HG03060 (cell line): ENCODE results near the gene NLGN4Y.

Source experiments
- ATAC-seq: cut with Tn5 transposase; IDR thresholded peaks from one replicate; pipeline ENCODE4 v1.9.1; 2021; ENCODE audit warnings: low read depth, moderate number of reproducible peaks; ENCODE audit not compliant: unreplicated experiment

Gene NLGN4Y

DNA sequence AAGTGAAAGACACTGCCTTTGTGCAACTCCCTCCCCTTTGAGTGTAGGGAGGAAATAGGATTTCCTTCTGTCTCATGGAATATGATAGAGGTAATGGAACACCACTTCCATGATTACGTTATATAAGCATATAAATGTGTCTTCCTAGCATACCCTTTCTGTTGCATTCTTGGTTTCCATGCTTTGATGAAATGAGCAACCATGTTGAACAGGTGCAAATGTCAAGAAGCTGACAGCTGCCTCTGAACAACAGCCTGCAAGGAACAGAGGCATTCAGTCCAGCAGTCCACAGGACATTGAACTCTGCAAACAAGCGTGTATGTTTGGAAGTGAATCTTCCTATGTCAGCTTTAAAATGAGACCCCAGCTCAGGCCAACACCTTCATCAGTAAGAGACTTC, 117.5 kb downstream of the NLGN4Y start:
- ATAC-seq = no peak

GRCh38 chrY:14644157-14644952, 120.0 kb downstream of the NLGN4Y start:
- ATAC-seq = no peak

DNA sequence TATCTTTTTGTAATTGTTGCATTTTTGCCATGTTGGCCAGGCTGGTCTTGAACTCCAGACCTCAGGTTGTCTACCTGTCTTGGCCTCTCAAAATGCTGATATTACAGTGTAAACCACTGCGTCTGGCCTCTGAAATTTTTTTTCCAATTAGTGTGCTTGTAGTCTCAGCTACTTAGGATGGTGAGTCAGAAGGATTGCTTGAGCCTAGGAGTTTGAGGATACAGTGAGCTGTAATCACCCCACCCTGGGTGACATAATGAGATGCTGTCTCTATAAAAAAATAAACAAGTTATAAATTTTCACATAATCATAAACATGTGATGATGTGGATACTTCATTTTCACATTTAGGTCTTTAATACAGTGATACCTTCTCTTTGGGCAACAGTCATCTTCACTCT, 154.9 kb downstream of the NLGN4Y start:
- ATAC-seq = no peak

GRCh38 chrY:14694543-14694942, 170.2 kb downstream of the NLGN4Y start:
- no peak for ATAC-seq

GRCh38 chrY:14708158-14708557, 183.8 kb downstream of the NLGN4Y start:
- ATAC-seq = no peak

DNA sequence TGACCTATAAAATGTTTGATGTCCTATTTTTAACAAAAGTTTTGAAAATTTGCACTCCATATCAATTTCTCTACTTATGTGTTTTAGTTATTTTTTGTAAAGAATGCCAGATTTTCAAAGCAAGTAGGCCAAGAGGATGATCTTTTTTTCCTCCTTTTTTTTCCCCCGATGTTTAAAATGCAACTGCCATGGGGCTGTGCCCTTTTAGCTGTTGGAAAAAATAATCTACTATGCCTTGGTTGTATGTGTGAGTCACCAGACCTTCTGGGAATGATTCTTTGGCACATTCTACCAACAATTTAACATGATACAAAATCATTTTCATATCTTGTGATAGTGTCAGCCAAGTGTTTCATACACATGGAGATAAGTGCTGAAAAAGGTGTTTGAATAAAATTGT, 217.3 kb downstream of the NLGN4Y start:
- ATAC-seq = no peak

DNA sequence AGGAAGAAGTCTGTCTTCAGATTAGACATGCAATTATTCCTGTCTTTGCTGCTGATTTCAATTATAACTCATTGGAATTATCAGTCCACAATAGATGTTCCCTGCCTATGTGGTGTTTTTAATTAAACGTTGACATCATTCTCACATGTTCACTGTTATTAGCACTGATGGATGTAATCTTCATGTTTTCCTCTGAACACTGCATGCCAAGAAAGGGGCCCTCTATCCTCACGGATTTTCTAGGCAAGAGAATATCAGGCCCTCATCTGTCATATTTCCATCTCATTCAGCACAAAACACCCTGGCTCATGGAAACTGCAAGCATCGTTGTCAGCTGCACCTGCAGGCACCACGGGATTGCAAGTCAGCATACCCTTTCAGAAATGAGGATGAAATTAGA, 224.0 kb downstream of the NLGN4Y start:
- no peak for ATAC-seq

GRCh38 chrY:14755571-14755970, 231.2 kb downstream of the NLGN4Y start:
- ATAC-seq = no peak

- ATAC-seq = no peak
Observed at GRCh38 chrY:14762903-14763302, 238.6 kb downstream of the NLGN4Y start.

- no peak for ATAC-seq
Observed at GRCh38 chrY:14763600-14763999, 239.3 kb downstream of the NLGN4Y start.

- ATAC-seq = no peak
Observed at GRCh38 chrY:14778208-14778607, 253.9 kb downstream of the NLGN4Y start.

DNA sequence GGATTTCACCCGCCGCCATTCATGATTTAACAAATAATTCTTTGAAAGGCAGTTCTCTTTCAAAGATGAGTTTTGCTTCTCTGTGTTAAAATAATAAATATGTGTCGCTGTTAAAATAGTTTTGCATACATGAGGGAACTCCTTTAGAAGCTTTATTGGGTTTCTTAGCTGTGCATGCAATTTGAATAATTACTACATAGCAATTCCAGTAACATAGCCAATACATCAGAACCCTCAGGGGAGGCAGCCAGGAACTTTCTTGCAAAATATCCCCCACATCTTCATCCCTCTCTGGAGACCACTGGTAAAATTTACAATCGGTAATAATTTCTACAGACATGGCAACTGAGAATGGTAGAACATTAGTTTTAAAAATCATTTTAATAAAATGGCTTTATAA, 268.8 kb downstream of the NLGN4Y start:
- ATAC-seq = no peak

- no peak for ATAC-seq
Observed at GRCh38 chrY:14793674-14794073, 269.3 kb downstream of the NLGN4Y start.

DNA sequence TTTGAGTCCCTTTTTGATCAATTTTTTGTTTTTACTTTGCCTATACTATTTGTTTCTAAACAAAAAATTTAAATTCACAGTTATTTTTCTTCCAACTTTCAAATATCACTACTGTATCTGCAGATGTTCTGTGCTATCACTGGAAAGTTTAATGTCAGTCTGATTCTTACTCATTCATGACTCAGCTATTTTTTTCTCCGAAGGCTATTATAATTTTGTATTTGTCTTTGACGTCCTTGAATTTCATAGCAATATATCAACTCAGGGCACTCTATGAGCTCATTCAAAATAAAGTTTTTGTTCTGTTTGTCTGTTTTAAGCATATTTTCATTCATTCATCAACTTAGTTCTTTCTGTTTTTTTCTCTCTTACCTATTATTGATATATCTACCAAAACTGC, 273.7 kb downstream of the NLGN4Y start:
- ATAC-seq = no peak

DNA sequence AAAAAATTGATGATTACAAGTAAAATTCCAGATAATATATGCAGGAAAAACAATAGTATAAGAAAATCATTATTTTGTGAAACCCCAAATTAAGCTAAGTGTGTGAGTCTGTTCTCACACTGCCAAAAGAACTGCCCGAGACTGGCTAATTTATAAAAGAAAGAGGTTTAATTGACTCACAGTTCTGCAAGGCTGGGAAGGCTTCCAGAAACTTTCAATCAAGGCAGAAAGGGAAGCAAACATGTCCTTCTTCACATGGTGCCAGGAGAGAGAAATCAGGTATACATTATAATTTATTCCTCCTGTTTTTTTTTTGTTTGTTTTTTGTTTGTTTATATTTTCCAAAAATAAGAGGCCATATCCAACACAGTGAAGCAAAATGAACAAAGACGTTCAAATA, 276.8 kb downstream of the NLGN4Y start:
- ATAC-seq = no peak

DNA sequence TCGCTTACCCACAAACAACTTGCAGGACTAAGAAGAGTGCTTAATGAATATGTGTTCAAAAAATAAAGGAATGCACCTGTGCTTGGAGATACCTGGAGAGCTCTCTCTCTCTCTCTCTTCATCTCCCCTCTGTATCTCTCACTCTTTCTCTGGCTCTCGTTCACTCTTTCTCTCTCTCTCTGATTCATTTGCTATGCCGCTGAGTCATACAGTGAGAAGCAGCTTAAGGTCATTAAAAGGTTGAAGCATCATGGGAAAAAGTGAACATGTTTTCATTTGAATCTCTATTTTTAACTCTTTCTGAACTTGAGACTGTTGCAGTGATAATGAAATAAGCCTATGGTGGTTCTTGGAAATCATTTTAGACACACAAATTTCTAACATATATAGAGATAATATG, 277.8 kb downstream of the NLGN4Y start:
- ATAC-seq = no peak

DNA sequence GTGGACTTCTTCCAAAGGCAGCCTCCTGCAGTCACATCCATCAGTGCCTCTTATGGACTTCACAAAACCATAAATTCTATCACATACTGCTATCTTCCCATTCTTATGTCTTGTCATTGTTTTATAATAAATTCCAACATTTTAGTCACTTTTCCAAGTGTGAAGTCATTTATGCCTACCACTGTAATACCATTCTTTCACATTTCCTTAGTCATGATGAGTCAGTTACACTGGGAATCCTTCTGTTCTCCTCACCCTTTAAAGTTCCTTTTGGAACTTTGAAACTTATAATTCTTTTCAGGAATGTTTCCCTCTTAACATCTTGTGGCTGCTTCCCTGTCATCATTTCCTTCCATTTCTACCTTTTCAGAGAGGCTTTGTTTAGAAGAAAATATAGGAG, 279.7 kb downstream of the NLGN4Y start:
- ATAC-seq = no peak

DNA sequence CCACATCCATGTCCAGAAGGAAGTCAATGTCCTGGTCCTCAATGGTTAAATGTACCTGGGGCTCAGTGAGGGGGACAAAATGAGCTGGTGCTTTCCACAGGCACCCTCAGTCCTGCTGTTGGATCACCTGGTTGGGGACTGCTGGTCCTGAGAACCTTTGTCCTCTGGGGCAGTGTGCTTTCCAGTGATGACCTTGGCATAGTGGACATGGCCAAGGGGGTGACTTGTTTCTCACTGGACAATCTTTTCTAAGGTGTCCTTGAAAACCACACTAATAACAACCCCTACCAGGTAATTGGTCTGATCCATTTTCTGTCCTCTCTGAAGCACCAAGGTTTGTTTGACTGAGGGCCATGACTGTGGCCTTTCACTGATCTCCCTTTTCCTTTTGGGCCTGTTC, 294.1 kb downstream of the NLGN4Y start:
- no peak for ATAC-seq

DNA sequence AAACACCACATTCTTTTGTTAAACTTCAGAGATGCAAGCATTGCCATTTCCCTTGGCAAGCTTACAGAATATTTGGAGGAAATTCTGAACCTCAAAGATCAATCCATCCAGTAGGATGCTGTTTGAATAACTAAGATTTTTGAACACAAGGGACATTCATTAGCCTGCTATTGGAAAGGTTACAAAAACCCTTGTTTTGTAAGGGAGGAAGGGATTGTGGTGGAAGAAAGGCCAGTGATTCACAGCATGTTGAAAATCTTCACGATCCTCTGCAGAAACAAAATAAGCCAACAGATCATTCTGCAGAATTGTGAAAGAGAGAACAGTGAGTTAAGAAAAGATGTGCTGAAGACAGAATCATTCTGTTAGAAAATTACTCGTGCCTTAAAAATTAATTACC, 297.9 kb downstream of the NLGN4Y start:
- ATAC-seq = no peak

DNA sequence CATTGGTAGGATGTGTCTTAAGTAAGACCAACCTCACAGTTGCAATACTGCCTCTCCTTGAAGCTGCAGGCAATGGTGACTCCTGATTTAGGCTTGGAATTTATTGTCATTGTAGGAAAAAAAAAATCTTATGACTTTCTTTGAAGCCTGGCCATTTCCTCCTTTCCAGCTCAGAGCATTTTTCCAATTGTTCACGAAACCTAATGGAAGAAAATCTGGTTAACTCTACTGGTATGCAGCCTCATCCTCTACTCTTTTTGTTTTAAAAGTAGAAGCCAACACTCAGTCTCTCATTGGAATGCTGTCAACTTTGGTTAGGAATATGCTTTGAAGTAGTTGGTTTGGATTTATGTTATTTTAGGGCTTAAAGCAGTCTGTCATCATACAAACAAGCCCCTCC, 298.6 kb downstream of the NLGN4Y start:
- ATAC-seq = no peak

GRCh38 chrY:14824583-14824982, 300.3 kb downstream of the NLGN4Y start:
- no peak for ATAC-seq

- no peak for ATAC-seq
Observed at GRCh38 chrY:14825728-14826127, 301.4 kb downstream of the NLGN4Y start.

DNA sequence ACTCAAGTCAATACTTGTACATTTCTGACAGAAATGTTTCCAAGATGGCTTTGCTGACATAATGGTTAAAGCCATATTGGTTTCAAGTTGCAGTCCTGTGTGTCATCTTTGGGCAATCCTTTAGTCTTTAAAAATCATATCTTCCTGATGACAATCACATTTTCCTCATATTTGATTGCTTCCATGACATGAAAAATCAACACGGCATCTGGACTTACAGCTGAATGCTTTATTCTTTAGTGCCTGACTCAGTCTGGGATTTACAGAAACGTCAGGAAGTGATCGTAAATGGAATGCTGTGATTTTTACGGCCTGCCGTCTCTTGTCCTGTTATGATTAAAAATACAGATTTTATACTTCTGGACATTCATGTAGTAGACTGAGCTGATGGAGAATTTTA, 304.2 kb downstream of the NLGN4Y start:
- ATAC-seq = no peak
